Mammary epithelial cell (primary cell): ENCODE results near the gene LIFR.

Source experiments
- CTCF ChIP-seq, 2 donors: IDR thresholded peaks in 1 of 2; conservative IDR thresholded peaks in 1 of 2; 2 replicates each; pipeline ENCODE4 v1.5.1; 2011 to 2012; ENCODE audit warnings: inconsistent platforms in 2 of 2, low read length in 2 of 2, mild to moderate bottlenecking in 2 of 2, control low read depth in 1 of 2, low read depth in 1 of 2; ENCODE audit not compliant: insufficient read depth in 1 of 2; ENCODE audit errors: extremely low read depth in 1 of 2
- EZH2 ChIP-seq: IDR thresholded peaks from 2 replicates; pipeline ENCODE4 v1.6.1; 2012; ENCODE audit warnings: low read length, inconsistent platforms, borderline replicate concordance

- no peak for TF ChIP-seq CTCF (conservative IDR thresholded peaks at IDR 0.05 in 1 of 2, IDR thresholded peaks at IDR 0.05 in 1 of 2; ENCODE audit: extremely low read depth in 1 of 2, insufficient read depth in 1 of 2, low read depth in 1 of 2, low read length in 2 of 2)
- TF ChIP-seq EZH2: no peak
Observed at GRCh38 chr5:38598296-38598993, 42.0 kb upstream of the LIFR start.
